Measurements from ENCODE around the gene CFAP20DC. TPM values are rescaled to one million over a fixed set of nuclear protein-coding genes. Genes with fewer than 3 reads are reported as not detected.

The CFAP20DC gene
- total RNA-seq, 3 donors from 2014 or later (not counting 1 experiment from before 2014, with no cell fraction given), result 0.09 to 0.20 (median 0.18) TPM

GRCh38 chr3:58953288-58953687 is 96.5 kb downstream of the CFAP20DC start:
- no peaks in the 10 kb centered on the region for H3K27me3 Mint-ChIP-seq (ENCODE audit: low read depth in 2 of 2)
- no peaks in the 10 kb centered on the region for H3K4me1 Mint-ChIP-seq
- H3K27ac ChIP-seq (ENCODE audit: low read length), result no peak overlapping the region
- H3K4me1 ChIP-seq (ENCODE audit: control insufficient read depth, insufficient read depth, low read length), result no peaks in the 10 kb centered on the region
- no peaks in the 10 kb centered on the region for H3K27me3 ChIP-seq (ENCODE audit: control insufficient read depth, insufficient read depth, low read length)
- H3K4me3 ChIP-seq (ENCODE audit: low read length), result no peak overlapping the region
- no peak overlapping the region for H3K4me3 Mint-ChIP-seq
- intact Hi-C loops (cut with micrococcal nuclease), result no loop called here
- no peak overlapping the region for H3K27ac Mint-ChIP-seq
- no peaks in the 10 kb centered on the region for H3K36me3 ChIP-seq (ENCODE audit: control insufficient read depth, insufficient read depth, low read length)
- ATAC-seq (no peak), DNase-seq (no peak)
- TF ChIP-seq CTCF (IDR thresholded peaks at IDR 0.05), result no peak
- no peaks in the 10 kb centered on the region for H3K9me3 ChIP-seq (ENCODE audit: control insufficient read depth, insufficient read depth, low read length)
- no peaks in the 10 kb centered on the region for H3K9me3 Mint-ChIP-seq
- WGBS (ENCODE audit: insufficient coverage), result 83% methylated on average over 1 of the region's 1 CpG
- H3K36me3 Mint-ChIP-seq, result no peaks in the 10 kb centered on the region

- no peaks in the 10 kb centered on the region for H3K27me3 ChIP-seq (ENCODE audit: control insufficient read depth, insufficient read depth, low read length)
- Mint-ChIP-seq H3K4me3 (no peak overlapping the region), H3K36me3 (no peaks in the 10 kb centered on the region), H3K27ac (no peak overlapping the region), H3K9me3 (peaks cover 0 to 2% of the 10 kb centered on the region in 2 donors), H3K4me1 (no peaks in the 10 kb centered on the region), H3K27me3 (ENCODE audit: low read depth in 2 of 2) (no peaks in the 10 kb centered on the region)
- no peaks in the 10 kb centered on the region for H3K9me3 ChIP-seq (ENCODE audit: control insufficient read depth, insufficient read depth, low read length)
- no peak overlapping the region for H3K27ac ChIP-seq (ENCODE audit: low read length)
- 83% methylated on average over 1 of the region's 4 CpGs for WGBS (ENCODE audit: insufficient coverage)
- ATAC-seq, result no peak
- no peak for DNase-seq
- intact Hi-C loops (cut with micrococcal nuclease), result no loop called here
- no peak for TF ChIP-seq CTCF (IDR thresholded peaks at IDR 0.05)
- H3K4me1 ChIP-seq (ENCODE audit: control insufficient read depth, insufficient read depth, low read length), result no peaks in the 10 kb centered on the region
- H3K4me3 ChIP-seq (ENCODE audit: low read length), result no peak overlapping the region
- H3K36me3 ChIP-seq (ENCODE audit: control insufficient read depth, insufficient read depth, low read length), result no peaks in the 10 kb centered on the region
Measured at GRCh38 chr3:58952128-58952917, 97.5 kb downstream of the CFAP20DC start.

GRCh38 chr3:58948018-58948417 is 101.8 kb downstream of the CFAP20DC start:
- H3K9me3 Mint-ChIP-seq, result peaks cover 0 to 2% of the 10 kb centered on the region in 2 donors
- ATAC-seq, result no peak

More at GRCh38 chr3:58948018-58948417, 101.8 kb downstream of the CFAP20DC start:
- Histone ChIP-seq H3K9me3 (ENCODE audit: control insufficient read depth, insufficient read depth, low read length) (no peaks in the 10 kb centered on the region), H3K27me3 (ENCODE audit: control insufficient read depth, insufficient read depth, low read length) (no peaks in the 10 kb centered on the region), H3K36me3 (ENCODE audit: control insufficient read depth, insufficient read depth, low read length) (no peaks in the 10 kb centered on the region), H3K4me1 (ENCODE audit: control insufficient read depth, insufficient read depth, low read length) (no peaks in the 10 kb centered on the region), H3K4me3 (ENCODE audit: low read length) (no peak overlapping the region), H3K27ac (ENCODE audit: low read length) (no peak overlapping the region)
- Mint-ChIP-seq H3K4me3 (no peak overlapping the region), H3K36me3 (no peaks in the 10 kb centered on the region), H3K27ac (no peak overlapping the region), H3K4me1 (no peaks in the 10 kb centered on the region), H3K27me3 (ENCODE audit: low read depth in 2 of 2) (no peaks in the 10 kb centered on the region)
- DNase-seq, result no peak
- no peak for TF ChIP-seq CTCF (IDR thresholded peaks at IDR 0.05)
- WGBS (ENCODE audit: insufficient coverage), result 81% methylated on average over 1 of the region's 1 CpG
- intact Hi-C loops (cut with micrococcal nuclease), result no loop called here
